Liver (tissue), 9 donors: ENCODE measurements around the gene MRRF. TPM values are rescaled to one million over a fixed set of nuclear protein-coding genes. Genes with fewer than 3 reads are reported as not detected.

Experiments
- DNase-seq: peaks from one replicate; pipeline ENCODE4 v3.0.0-alpha.2; 2017; ENCODE audit warnings: low spot score
- H3K27ac ChIP-seq, 2 donors: one replicate each; pipeline ENCODE4 v1.7.0; 2013; ENCODE audit warnings: inconsistent platforms in 2 of 2, low read length in 2 of 2, control low read depth in 1 of 2, low read depth in 1 of 2, mild to moderate bottlenecking in 1 of 2
- H3K27me3 ChIP-seq, 4 donors: one replicate each; pipeline versions ENCODE4 v1.6.1 to v1.7.0; 2013; ENCODE audit warnings: low read length in 3 of 4, inconsistent platforms in 1 of 4, mild to moderate bottlenecking in 1 of 4, moderate library complexity in 1 of 4; ENCODE audit not compliant: control insufficient read depth in 4 of 4, insufficient read depth in 4 of 4
- H3K36me3 ChIP-seq, 4 donors: one replicate each; pipeline versions ENCODE4 v1.6.1 to v1.7.0; 2013; ENCODE audit warnings: low read length in 3 of 4, mild to moderate bottlenecking in 3 of 4, low read depth in 1 of 4, moderate library complexity in 1 of 4; ENCODE audit not compliant: control insufficient read depth in 4 of 4, insufficient read depth in 3 of 4
- H3K4me1 ChIP-seq, 4 donors: one replicate each; pipeline versions ENCODE4 v1.6.1 to v1.7.0; 2013; ENCODE audit warnings: low read length in 3 of 4, mild to moderate bottlenecking in 3 of 4, moderate library complexity in 1 of 4; ENCODE audit not compliant: control insufficient read depth in 4 of 4, insufficient read depth in 4 of 4
- H3K4me3 ChIP-seq, 3 donors: one replicate each; pipeline versions ENCODE4 v1.6.1 to v1.7.0; 2013; ENCODE audit warnings: low read length in 3 of 3, control low read depth in 1 of 3, low read depth in 1 of 3, mild to moderate bottlenecking in 1 of 3
- H3K9ac ChIP-seq, 2 donors: one replicate each; pipeline ENCODE4 v1.7.0; 2013; ENCODE audit warnings: low read length in 2 of 2, mild to moderate bottlenecking in 2 of 2, moderate library complexity in 2 of 2, control low read depth in 1 of 2, low read depth in 1 of 2
- H3K9me3 ChIP-seq, 4 donors: one replicate each; pipeline versions ENCODE4 v1.6.1 to v1.7.0; 2013; ENCODE audit warnings: low read length in 3 of 4; ENCODE audit not compliant: control insufficient read depth in 4 of 4
- ATF3 ChIP-seq: IDR thresholded peaks from 2 replicates; pipeline ENCODE4 v1.6.1; 2016; ENCODE audit warnings: antibody characterized with exemption
- CTCF ChIP-seq: fragments of 150-350 bp; IDR thresholded peaks from 2 replicates; pipeline ENCODE4 v1.5.1; 2017; ENCODE audit warnings: improper control_type of control experiment, low read depth, low read length; ENCODE audit not compliant: missing input control
- EGR1 ChIP-seq, 2 donors: IDR thresholded peaks; 2 replicates each; pipeline ENCODE4 v1.6.1; 2016 to 2018; ENCODE audit warnings: antibody characterized with exemption in 2 of 2, low read depth in 2 of 2
- FOXA1 ChIP-seq: IDR thresholded peaks from 2 replicates; pipeline ENCODE4 v1.6.1; 2016; ENCODE audit warnings: antibody characterized with exemption
- FOXA2 ChIP-seq: IDR thresholded peaks from 2 replicates; pipeline ENCODE4 v1.6.1; 2016; ENCODE audit warnings: antibody characterized with exemption
- GABPA ChIP-seq, 2 donors: IDR thresholded peaks in 1 of 2; conservative IDR thresholded peaks in 1 of 2; 2 replicates each; pipeline ENCODE4 v1.6.1; 2016; ENCODE audit warnings: antibody characterized with exemption in 2 of 2, mild to moderate bottlenecking in 1 of 2, moderate library complexity in 1 of 2
- HNF4A ChIP-seq, 2 donors: conservative IDR thresholded peaks; 2 replicates each; pipeline ENCODE4 v1.6.1; 2016; ENCODE audit warnings: antibody characterized with exemption in 2 of 2, mild to moderate bottlenecking in 2 of 2
- HNF4G ChIP-seq: IDR thresholded peaks from 2 replicates; pipeline ENCODE4 v1.6.1; 2016; ENCODE audit warnings: antibody characterized with exemption
- JUND ChIP-seq, 2 donors: IDR thresholded peaks; 2 replicates each; pipeline ENCODE4 v1.6.1; 2016; ENCODE audit warnings: antibody characterized with exemption in 2 of 2
- MAX ChIP-seq: IDR thresholded peaks from 2 replicates; pipeline ENCODE4 v1.6.1; 2016; ENCODE audit warnings: antibody characterized with exemption
- NR2F2 ChIP-seq: IDR thresholded peaks from 2 replicates; pipeline ENCODE4 v1.6.1; 2016; ENCODE audit warnings: antibody characterized with exemption
- RAD21 ChIP-seq, 2 donors: IDR thresholded peaks; 2 replicates each; pipeline ENCODE4 v1.6.1; 2016; ENCODE audit warnings: antibody characterized with exemption in 2 of 2, mild to moderate bottlenecking in 2 of 2
- REST ChIP-seq: IDR thresholded peaks from 2 replicates; pipeline ENCODE4 v1.6.1; 2016; ENCODE audit warnings: antibody characterized with exemption, mild to moderate bottlenecking
- RXRA ChIP-seq, 2 donors: IDR thresholded peaks; 2 replicates each; pipeline ENCODE4 v1.6.1; 2017 to 2018; ENCODE audit warnings: antibody characterized with exemption in 2 of 2, mild to moderate bottlenecking in 1 of 2
- SP1 ChIP-seq: IDR thresholded peaks from 2 replicates; pipeline ENCODE4 v1.6.1; 2018; ENCODE audit warnings: antibody characterized with exemption, mild to moderate bottlenecking
- TAF1 ChIP-seq: conservative IDR thresholded peaks from 2 replicates; pipeline ENCODE4 v1.6.1; 2016; ENCODE audit warnings: antibody characterized with exemption, mild to moderate bottlenecking
- YY1 ChIP-seq: IDR thresholded peaks from 2 replicates; pipeline ENCODE4 v1.6.1; 2016; ENCODE audit warnings: antibody characterized with exemption, mild to moderate bottlenecking
- ZBTB33 ChIP-seq: IDR thresholded peaks from 2 replicates; pipeline ENCODE4 v1.6.1; 2016; ENCODE audit warnings: antibody characterized with exemption
- WGBS: extraction: QIAGEN DNeasy Blood & Tissue Kit; methylation state at CpG from one replicate; pipeline ENCODE4 v1.1.7; 2013; 5-methylcytosine and 5-hydroxymethylcytosine counted together
- polyA plus RNA-seq, 2 donors: library from polyadenylated mRNA; stranded (reverse) in 1 of 2; unstranded in 1 of 2; fragments of 200-250 nt in 1 of 2; fragments of >200 nt in 1 of 2; fragmentation: Nextera tagmentation in 1 of 2; extraction: Ambion mirVana in 1 of 2; gene quantifications; one replicate each; pipeline versions ENCODE4 v1.2.1 to v1.2.3, GENCODE V29; 2013 to 2015
- total RNA-seq, 2 donors: library from RNA; depleted of rRNA; stranded (reverse); fragments of >200 nt; gene quantifications; one replicate each; pipeline ENCODE4 v1.2.3, GENCODE V29; 2014
- donor health status: healthy.
- donor health status: healthy.
- donor health status: healthy.
- donor health status: healthy.
- donor health status: healthy.

The MRRF gene
- total RNA-seq (10 to 100 TPM; 15.4 to 30.9 TPM), polyA plus RNA-seq (10 to 100 TPM; 22.1 to 22.5 TPM)

- TF ChIP-seq JUND (IDR thresholded peaks at IDR 0.05): peak in 1 of 2 donors; percentile 9
- TF ChIP-seq TAF1: peak; percentile 74
- TF ChIP-seq FOXA1: peak; percentile 12
- peak; percentile 74 for TF ChIP-seq NR2F2
- TF ChIP-seq GABPA (IDR thresholded peaks at IDR 0.05 in 1 of 2, conservative IDR thresholded peaks at IDR 0.05 in 1 of 2): peak; percentile 24 to 83
- peak; percentile 38 for TF ChIP-seq ZBTB33
- peak; percentile 48 for TF ChIP-seq MAX
- no peak for TF ChIP-seq ATF3
- peak; percentile 8 for TF ChIP-seq HNF4G
- TF ChIP-seq REST: peak; percentile 13
- TF ChIP-seq RAD21 (IDR thresholded peaks at IDR 0.05): peak in 1 of 2 donors; percentile 26
- TF ChIP-seq YY1: peak; percentile 39
- TF ChIP-seq EGR1 (IDR thresholded peaks at IDR 0.05; ENCODE audit: low read depth in 2 of 2): no peak
- TF ChIP-seq SP1: peak; percentile 68
- TF ChIP-seq CTCF: no peak
- TF ChIP-seq FOXA2: no peak
- TF ChIP-seq RXRA (IDR thresholded peaks at IDR 0.05): peak; percentile 64 to 71
- TF ChIP-seq HNF4A (conservative IDR thresholded peaks at IDR 0.05): peak in 1 of 2 donors; percentile 4
- WGBS: under 1% methylated on average over 60 of the region's 60 CpGs
- Histone ChIP-seq H3K4me1 (peaks cover 5 to 37% (median 21%) of the 10 kb centered on the region in 4 donors), H3K27ac (peak within 1 kb of the TSS; percentile 91 to 96), H3K4me3 (peak within 1 kb of the TSS; percentile 76 to 97 (median 92)), H3K9ac (peak within 1 kb of the TSS; percentile 86 to 94), H3K36me3 (peaks cover 0 to 9% (median 6%) of the 10 kb centered on the region in 4 donors), H3K9me3 (no peaks in the 10 kb centered on the region), H3K27me3 (no peaks in the 10 kb centered on the region)
- DNase-seq: peak; percentile 95
Measured at GRCh38 chr9:122264360-122265148, at the start of gene MRRF, which contains the start of gene RBM18. TSS of gene MRRF (plus strand) at chr9:122264882. CDS start at chr9:122270892, 6,010 bp downstream. TSS of gene RBM18 (minus strand) at chr9:122264840. CDS start at chr9:122261492, 3,348 bp downstream.
